LoVo (cell line): ENCODE data around the gene GPR158.
"Not testable (repeated sequence)": the region's sequence is repeated elsewhere in the genome, so short reads cannot be mapped to it uniquely, and the experiment has no call there.

Source experiments
- DNase-seq: peaks from one replicate; pipeline ENCODE4 v3.0.0-alpha.2; 2016; ENCODE audit warnings: low spot score

Gene GPR158

DNA sequence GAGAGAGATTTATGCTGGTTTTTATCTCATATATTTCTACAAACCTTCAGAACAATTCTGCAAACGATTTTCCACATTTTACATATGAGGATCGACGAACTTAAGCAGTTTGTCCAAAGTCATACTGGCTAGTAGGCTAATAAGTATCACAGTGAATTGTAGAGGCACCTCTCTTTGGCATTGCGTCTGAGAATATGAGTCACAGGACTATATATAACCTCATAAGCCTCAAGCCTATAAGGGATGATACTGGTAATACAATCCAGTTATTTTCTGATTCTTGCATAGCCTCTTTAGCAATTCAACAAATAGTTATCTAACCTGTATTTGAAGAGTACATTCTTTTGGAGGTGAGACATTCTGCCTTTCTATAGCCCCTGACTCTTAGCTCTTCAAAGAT is 129.8 kb downstream of the GPR158 start:
- DNase-seq, result no peak

DNA sequence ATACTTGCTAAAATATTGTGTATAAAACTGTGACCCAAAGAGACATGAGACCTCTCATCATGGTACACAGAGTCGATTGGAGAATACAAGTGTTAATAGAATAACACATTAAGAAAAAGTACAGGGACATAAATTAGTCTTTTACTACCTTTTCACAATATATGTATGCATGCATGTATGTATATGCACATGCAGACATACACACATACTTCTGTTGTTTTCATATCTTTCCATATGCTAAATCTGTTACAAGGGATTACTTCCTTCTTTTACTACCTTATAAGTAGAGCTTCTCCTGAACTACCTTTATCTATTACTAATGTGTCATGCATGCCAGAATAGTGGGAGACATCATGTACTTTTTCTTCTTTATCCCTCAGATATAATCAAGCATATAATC is 131.6 kb downstream of the GPR158 start:
- no peak for DNase-seq

DNA sequence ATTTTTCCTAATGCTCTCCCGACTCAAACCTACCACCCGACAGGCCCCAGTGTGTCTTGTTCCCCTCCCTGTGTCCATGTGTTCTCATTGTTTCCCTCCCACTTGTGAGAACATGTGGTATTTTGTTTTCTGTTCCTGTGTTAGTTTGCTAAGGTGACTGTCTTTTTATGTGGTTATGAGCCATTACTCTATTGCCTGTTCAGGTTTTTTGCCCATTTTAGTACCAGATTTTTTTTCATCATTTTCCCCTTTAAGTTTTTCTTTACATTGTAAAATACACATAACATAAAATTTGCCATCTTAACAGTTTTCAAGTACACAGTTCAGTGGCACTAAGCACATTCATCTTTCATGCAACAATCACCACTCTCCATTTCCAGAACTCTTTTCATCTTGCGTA is 133.5 kb downstream of the GPR158 start:
- no peak for DNase-seq

DNA sequence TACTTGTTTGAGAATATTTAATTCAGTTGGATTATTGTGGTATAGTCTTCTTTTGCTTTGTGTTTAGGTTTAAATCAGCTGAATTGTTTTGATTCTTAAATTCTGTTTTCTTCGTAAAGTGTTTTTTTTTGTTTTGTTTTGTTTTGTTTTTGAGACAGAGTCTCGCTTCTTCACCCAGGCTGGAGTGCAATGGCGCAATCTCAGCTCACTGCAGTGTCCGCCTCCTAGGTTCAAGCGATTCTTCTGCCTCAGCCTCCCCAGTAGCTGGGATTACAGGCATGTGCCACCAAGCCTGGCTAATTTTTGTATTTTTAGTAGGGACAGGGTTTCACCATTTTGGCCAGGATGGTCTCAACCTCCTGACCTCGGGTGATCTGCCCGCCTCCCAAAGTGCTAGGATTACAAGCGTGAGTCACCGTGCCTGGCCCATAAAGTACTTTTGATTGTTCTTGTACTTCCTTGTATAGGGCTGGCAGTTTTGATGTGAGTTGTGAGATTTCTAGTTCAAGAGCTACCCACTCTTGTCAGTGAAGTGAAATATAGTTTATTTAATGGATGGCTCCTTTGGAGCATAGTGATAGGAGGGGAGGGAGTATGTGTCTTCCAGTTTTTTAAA is 142.9 kb downstream of the GPR158 start:
- DNase-seq, result peak; percentile 52

DNA sequence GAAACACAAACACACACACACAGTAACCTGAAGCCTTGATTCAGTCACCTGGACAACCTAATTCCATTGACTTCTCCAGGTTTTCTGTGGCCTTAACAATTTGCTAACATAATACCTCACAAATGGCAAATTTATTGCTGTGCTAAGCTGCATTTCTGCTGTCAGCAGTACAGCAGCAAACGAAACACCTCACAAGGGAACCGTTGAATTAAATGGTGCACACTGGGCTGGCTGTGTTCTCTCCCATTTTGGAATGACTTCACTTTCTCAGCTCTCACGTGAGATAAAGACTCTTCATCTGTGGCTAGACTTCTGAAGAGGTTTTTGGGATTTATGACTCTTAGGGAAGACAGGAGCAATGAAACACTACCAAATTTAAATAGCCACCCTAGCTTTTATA is 152.5 kb downstream of the GPR158 start:
- no peak for DNase-seq

DNA sequence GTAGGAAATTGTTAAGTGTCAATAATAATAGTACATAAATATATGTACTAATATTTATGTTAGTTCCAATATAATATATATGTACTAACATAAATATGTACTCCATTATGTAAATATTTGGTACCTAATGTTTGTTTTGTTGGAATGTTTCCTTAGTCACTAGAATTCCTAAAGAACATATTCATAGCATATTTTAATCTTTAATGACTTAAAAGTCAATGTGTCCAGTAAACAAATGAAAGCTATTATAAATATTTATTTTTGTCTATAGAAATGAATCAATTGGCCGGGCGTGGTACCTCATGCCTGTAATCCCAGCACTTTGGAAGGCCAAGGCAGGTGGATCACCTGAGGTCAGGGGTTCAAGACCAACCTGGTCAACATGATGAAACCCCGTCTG is 153.6 kb downstream of the GPR158 start:
- DNase-seq, result no peak

DNA sequence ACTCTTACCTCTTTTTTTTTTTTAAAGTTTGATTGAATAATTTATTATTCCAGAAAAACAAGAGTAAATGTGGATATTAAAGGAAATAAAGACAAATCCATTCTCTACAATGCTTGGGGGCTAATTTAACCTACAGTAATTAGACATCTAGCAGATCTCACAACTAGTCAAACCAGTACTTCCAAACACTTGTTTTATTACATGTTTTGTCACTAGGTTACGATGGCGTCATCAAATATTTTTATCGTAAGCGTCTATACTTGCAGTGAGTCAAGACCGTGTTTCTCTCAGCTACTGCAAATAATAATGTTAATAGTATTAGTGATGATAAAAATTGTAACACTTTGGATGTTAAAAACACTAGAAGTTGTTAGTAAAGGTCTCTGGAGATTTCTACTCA is 154.8 kb downstream of the GPR158 start:
- not testable (repeated sequence) for DNase-seq

DNA sequence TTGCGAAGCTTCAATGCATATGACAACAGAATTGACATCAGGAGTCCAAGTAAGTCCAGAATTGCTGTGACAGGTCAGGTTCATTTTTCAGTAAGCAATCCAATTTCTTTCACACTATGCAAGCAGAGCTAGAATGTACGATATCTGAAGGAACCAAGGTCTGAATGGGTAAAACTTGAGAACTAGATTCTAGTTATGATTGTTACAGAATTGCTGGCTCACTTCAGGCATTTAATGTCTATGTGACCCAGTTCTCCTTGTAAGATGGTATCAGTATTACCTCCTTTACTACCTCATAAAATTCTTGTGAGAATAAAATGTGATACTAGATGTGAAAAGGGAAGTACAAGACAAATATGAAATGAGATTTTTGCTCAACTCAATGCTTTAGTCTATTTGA is 159.6 kb downstream of the GPR158 start:
- DNase-seq, result no peak

DNA sequence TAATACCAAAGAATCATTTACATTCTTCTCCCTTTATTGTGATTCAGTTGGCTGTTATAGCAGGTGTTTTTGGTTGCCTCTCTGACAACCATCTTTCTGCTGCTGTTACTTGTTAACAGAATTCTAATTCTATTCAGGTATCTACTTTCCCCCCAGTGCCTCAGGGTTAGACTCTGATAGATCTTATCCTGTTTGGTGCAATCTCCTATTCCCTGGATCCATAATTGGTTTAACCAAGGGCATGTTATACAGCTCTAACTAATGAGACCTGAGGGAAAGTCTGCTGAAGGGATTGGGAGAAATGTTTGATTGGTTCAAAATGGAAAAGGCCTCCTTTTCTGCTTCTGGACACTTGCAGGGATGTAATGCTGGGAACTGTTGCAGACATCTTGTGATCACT is 161.5 kb downstream of the GPR158 start:
- no peak for DNase-seq

DNA sequence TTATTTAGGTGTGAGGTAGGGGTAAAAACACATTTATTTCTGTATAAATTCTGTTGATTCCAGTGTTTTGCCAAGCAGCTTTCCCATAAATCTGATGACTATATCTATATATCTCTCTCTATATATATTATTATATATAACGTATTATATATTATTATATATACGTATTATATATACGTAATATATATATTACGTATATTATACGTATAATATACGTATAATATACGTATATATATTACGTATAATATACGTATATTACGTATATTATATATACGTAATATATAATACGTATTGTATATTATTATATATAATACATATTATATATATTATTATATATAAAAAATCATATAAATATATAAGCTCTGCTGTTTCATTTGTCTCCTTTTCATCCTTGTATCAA is 163.5 kb downstream of the GPR158 start:
- no peak for DNase-seq

DNA sequence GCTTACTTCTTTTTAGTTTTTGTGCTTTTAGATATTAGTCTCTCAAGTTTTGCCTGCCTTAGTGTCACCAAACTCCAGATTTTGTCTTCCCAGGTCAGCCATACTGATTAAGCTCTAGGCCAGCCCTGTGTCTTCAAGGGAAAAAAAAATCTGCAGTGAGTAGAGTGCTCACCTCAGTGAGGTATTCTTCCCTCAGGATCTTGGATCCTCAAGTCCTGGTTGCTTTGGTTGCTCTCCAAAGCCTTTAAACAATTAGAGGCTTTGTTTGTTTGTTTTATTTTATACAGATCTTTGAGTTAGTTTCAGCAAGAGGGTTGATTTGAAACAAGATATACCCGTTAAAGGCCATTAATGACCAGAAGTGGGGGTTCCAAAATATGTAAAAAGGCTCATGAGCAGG is 165.2 kb downstream of the GPR158 start:
- DNase-seq, result no peak

DNA sequence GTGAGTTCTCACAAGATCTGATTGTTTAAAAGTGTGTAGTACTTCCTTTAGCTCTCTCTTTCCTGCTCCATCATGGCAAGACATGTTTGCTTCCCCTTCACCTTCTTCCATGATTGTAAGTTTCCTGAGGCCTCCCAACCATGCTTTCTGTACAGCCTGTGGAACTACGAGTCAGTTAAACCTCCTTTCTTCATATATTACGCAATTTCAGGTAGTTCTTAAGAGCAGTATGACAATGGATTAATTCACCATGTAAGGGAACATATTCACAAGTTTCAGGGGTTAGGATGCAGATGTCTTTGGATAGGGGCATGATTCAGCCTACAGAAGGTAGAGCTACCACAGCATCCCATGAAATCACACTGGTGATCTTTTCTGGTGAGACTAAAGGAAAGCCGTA is 174.7 kb downstream of the GPR158 start:
- no peak for DNase-seq

DNA sequence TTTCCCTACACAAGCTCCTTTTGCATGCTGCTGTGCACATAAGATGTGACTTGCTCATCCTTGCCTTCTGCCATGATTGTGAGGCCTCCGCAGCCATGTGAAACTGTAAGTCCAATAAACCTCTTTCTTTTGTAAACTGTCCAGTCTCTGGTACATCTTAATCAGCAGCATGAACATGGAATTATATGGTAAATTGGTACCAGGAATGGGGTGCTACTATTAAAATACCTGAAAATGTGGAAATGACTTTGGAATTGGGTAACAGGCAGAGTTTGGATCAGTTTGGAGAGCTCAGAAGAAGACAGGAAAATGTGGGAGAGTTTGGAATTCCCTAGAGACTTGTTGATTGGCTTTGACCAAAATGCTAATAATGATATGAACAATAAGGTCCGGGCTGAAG is 181.8 kb downstream of the GPR158 start:
- DNase-seq, result no peak

DNA sequence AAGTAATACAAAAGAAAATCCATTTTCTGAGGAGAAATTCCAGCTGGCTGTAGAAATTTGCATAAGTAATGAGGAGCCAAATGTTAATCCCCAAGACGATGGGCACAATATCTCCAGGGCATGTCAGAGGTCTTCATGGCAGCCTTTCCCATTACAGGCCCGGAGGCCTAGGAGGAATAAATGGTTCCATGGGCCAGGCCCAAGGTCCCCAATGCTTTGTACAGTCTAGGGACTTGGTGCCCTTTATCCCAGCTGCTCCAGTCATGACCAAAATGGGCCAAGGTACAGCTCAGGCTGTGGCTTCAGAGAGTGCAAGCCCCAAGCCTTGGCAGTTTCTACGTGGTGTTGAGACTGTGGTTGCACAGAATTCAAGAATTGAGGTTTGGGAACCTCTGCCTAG is 182.5 kb downstream of the GPR158 start:
- no peak for DNase-seq

DNA sequence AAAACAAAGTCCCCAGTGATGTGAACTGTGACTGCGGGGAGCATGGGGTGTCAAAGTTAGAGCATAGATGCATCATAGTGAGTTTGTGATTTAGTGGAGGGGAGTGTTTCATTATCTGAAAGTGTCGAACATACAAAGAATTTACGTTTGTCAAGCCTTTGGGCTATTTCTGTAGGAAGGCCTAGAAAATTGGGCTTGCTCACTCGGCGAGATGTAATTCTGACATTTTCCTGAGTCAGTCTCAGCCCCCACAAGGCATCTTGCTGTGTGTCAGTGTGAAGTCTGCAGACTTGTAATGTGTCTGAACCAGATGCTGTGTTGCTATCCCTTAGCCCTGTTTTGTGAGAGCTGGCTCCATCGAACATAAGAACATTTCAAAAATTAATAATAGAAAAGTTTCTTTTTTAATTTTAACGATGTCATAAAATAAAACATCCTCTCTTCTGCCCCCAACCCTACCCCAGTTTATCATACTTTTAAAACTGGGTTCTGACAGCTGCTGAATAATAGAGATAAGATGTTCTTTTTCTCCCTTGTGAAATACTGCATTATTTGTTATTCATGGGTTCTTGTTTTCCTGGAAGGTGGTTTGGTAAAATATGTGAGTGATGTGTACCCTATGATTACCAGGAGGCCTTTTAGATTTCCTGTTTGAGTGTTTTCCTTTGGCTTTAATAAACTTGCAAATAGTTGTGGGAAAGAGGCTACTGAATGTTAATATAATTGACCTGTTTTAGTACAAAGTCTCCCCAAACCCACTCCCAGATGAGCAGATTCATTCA is 207.4 kb downstream of the GPR158 start:
- DNase-seq, result no peak

DNA sequence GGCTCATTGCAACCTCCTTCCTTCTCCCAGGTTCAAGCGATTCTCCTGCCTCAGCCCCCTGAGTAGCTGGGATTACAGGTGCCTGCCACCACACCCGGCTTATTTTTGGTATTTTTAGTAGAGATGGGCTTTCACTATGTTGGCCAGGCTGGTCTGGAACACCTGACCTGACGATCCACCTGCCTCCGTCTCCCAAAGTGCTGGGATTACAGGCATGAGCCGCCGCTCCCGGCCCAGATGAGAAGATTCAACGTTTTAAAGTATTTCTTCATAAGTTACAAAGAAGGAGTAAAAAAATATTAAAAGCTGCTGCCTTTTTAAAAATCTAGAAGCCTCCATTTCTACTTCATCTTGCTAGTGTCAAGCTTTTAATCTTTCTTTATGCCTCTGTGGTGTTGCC is 208.1 kb downstream of the GPR158 start:
- not testable (repeated sequence) for DNase-seq

DNA sequence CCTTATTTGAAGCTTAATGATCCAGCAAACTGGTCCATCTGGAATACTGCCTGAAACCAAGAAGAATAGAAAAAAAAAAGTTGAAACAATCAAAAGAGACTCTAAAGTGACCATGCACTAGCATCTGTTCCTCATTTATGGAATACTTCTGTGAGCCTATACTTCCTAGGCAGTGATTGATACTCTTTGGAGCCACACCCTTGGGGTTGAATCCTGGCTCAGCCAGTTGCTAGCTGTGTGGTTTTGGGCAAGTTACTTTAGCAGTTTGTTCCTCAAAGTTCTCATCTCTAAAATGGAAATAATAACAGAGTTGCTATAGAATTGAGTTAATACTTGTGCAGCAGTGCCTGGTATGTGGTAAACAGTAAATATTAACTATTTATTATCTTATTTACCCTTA is 208.9 kb downstream of the GPR158 start:
- DNase-seq, result no peak

DNA sequence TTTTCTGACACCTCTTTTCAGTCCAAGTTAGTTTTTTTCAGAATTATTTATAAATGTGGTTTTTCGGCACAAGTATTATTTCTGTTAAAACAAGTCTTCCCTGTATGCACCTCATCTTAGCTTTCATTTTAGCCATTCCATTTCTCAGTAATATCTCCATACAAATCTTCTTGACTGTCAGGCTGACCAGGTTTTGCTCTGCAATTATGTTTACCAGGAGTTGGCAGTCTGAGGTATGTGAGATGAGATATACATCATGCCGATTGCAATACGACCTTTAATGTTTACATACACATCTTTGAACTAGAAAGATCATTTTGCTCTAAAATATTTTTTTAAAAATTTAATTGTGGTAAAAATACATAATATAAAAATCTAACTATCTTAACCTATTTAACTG is 209.8 kb downstream of the GPR158 start:
- DNase-seq, result no peak

DNA sequence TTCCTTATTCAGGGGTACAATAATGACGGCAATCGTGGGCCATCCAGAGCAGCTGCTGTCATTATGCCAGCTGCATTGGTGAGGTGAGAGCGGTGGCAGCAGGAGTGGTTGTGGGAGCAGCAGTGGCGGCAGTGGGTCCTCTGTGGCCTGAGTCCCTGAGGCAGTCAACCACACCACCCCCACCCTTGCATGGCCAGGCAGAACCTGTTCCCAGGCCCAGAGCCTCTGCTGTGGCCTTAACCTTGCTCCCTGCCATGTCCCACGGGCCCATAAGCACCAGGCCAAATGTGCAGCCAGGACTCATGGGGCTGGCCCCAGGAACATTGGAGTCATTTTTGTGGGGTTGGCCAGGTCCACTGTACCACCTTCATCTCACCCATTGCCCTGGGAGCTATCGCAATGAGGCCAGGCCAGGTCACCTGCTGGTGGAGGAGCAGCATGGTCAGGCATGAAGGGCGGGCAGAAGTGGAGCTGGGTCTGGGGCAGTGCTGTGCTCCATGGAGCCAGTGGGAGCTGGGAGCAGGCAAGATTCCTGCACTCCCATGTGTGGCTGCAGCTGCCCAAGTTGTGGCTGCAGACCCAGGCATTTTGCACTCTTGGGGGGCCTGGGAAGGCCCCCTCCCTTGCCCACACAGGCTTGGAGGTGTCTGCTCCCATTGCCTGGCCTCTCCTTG is 213.5 kb downstream of the GPR158 start:
- DNase-seq, result no peak

DNA sequence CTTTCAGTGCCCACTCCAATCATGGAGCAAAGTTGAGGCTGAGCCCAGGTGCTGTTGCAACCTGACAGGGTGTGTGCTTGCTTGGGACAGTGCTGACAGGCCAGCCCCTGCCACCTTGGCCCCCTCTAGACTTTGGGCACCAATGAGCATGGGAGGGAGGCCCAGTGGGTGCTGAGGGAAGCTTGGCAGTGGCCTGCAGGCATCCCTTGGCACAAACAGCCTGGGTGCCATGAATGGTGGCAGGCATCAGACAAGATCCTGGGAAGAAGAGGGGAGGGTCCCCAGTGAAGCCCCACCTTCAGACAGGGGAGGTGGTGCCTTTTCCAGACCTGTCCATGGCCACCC is 214.0 kb downstream of the GPR158 start:
- no peak for DNase-seq

DNA sequence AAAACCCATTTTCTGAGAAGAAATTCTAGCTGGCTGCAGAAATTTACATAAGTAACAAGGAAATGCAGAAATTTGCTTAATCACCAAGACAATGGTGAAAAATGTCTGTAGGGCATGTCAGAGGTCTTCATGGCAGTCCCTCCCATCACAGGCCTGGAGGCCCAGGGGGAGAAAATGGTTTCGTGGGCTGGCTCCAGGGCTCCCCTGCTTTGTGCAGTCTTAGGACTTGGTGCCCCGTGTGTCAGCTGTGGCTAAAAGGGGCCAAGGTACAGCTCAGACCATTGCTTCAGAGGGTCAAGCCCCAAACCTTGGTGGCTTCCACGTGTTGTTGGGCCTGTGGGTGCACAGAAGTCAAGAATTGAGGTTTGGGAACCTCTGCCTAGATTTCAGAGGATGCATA is 215.9 kb downstream of the GPR158 start:
- no peak for DNase-seq

DNA sequence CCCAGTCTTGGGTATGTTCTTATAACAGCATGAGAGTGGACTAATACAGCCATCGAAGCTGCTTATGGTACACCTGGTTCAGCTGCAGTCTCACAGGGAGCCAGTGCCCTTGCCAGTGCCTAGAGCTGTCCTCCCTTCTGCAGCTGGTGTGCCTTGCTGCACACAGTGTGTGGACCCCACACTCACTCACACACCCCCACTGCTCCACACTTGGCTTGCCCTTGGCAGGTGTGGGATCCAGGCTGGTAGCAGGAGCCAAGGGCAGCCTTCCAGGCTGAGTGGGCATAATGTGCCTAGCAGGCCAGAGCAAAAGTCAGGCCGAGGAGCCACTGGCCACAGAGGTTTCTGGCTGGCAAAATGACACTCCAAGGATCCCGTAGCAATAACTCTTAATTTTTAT is 217.3 kb downstream of the GPR158 start:
- no peak for DNase-seq

DNA sequence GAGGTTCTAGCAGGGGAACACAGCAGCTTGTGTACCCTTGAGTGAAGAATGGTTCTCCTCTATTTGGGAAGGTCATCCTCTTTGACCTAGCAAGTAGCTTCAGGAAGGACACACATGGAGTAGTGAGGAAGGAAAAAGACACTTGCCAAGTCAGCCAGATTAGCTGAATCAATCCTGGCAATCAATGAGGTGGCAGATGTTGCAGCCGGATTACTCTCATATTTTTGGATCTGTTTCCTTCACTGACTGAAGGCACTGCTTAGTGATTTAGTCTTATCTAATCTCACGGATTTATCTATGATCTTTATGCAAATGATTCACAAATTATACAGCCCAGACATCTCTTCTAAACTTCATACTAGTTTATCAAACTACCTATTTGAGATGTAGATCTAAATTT is 218.8 kb downstream of the GPR158 start:
- no peak for DNase-seq

DNA sequence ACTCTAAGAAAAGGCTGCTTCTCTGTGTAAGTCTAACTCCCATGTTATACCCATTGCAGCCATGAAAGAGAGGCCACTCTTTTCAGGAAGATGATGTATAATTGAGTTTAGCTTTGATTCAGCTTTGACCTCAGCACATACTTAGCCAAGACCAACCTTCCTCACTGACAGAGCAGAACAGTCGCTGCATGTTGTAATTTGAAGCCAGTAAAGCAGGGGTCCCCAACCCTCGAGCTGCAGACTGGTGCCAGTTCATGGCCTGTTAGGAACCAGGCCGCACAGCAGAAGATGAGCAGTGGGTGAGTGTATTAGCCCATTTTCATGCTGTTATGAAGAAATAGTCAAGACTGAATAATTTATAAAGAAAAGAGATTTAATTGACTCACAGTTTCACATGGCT is 223.9 kb downstream of the GPR158 start:
- no peak for DNase-seq
